Liver (tissue), 3 donors: Measurements from ENCODE around the gene PLEKHM2.

Source experiments
- EGR1 ChIP-seq, 2 donors: IDR thresholded peaks; 2 replicates each; pipeline ENCODE4 v1.6.1; 2016 to 2018; ENCODE audit warnings: antibody characterized with exemption in 2 of 2, low read depth in 2 of 2
- GABPA ChIP-seq, 2 donors: IDR thresholded peaks in 1 of 2; conservative IDR thresholded peaks in 1 of 2; 2 replicates each; pipeline ENCODE4 v1.6.1; 2016; ENCODE audit warnings: antibody characterized with exemption in 2 of 2, mild to moderate bottlenecking in 1 of 2, moderate library complexity in 1 of 2
- SP1 ChIP-seq: IDR thresholded peaks from 2 replicates; pipeline ENCODE4 v1.6.1; 2018; ENCODE audit warnings: antibody characterized with exemption, mild to moderate bottlenecking
- YY1 ChIP-seq: IDR thresholded peaks from 2 replicates; pipeline ENCODE4 v1.6.1; 2016; ENCODE audit warnings: antibody characterized with exemption, mild to moderate bottlenecking
- TF ChIP-seq, protein P1 (sequence below): fragments of 150-350 bp; IDR thresholded peaks from 2 replicates; pipeline ENCODE4 v1.5.1; 2017; ENCODE audit warnings: improper control_type of control experiment, low read depth, low read length; ENCODE audit not compliant: missing input control
- donor health status: healthy.
- donor health status: healthy.

DNA sequence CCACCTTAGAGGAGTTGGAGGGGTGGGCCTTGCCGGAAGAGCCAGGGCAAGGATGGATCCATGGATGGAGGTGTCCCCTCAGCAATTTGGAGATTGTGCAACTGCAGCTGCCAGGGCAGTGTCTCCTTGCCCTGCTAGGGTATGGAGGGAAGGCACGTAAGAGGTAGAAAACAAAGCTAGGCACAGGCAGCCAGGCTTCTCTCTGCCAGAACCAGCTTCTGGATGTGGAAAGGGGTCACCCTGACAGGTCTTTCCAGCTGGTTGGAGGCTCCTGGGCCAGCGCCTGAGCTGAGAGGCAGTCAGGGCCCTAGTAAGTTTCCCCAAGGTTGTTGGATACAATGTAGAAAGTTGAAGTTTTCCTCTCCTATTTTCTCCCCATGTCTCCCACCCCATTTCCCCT is 36.7 kb downstream of the PLEKHM2 start:
- TF ChIP-seq SP1 = no peak
- TF ChIP-seq YY1 = no peak
- TF ChIP-seq GABPA (IDR thresholded peaks at IDR 0.05 in 1 of 2, conservative IDR thresholded peaks at IDR 0.05 in 1 of 2) = no peak
- TF ChIP-seq, protein P1, sequence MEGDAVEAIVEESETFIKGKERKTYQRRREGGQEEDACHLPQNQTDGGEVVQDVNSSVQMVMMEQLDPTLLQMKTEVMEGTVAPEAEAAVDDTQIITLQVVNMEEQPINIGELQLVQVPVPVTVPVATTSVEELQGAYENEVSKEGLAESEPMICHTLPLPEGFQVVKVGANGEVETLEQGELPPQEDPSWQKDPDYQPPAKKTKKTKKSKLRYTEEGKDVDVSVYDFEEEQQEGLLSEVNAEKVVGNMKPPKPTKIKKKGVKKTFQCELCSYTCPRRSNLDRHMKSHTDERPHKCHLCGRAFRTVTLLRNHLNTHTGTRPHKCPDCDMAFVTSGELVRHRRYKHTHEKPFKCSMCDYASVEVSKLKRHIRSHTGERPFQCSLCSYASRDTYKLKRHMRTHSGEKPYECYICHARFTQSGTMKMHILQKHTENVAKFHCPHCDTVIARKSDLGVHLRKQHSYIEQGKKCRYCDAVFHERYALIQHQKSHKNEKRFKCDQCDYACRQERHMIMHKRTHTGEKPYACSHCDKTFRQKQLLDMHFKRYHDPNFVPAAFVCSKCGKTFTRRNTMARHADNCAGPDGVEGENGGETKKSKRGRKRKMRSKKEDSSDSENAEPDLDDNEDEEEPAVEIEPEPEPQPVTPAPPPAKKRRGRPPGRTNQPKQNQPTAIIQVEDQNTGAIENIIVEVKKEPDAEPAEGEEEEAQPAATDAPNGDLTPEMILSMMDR = no peak
- no peak for TF ChIP-seq EGR1 (IDR thresholded peaks at IDR 0.05; ENCODE audit: low read depth in 2 of 2)
